Measurements from ENCODE around the gene MCUR1. TPM values are rescaled to one million over a fixed set of nuclear protein-coding genes. Genes with fewer than 3 reads are reported as not detected.

Gene MCUR1
- total and polyA plus RNA-seq, 2 of the 13 experiments (the other 11 are each of a cell fraction or from before 2014, with no cell fraction given), result 8.0 to 29.6 TPM

DNA sequence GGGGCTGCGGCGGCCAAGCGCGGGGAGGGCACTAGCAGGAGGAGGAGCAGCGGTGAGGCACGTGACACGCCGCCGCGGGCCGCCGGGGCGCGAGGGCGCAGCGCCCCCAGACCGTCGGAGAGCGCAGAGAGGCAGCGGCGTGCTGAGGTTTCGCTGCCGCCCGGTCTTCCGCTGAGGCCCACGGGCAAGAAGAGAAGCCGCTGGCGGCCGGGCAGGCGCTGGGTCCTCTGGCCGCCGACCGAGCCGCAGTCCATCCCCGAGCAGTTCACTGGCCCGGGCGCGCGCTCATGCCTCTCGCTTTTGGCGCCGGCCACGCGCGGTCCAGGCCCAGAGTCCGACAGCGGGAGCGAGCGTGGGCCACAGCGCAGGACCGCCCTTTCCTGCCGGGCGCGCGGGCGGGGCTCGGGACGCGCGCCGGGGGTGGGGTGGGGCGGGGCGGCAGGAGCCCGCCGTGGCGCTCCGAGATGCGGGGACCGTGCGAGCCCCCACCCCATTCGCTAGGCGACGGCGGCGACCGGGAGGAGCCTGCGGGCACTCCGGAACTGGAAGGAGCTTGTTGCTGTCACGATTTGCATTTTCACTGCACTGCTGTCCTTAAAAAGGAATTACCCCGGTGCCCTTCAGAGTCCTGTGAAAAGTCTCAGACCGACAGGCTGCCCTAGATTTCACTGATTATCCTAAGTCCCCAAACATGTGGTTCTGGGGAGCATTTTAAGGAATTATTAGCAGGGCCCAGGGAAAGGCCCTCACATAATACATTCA, at the start of gene MCUR1 (continued):
- TF ChIP-seq, protein P1, sequence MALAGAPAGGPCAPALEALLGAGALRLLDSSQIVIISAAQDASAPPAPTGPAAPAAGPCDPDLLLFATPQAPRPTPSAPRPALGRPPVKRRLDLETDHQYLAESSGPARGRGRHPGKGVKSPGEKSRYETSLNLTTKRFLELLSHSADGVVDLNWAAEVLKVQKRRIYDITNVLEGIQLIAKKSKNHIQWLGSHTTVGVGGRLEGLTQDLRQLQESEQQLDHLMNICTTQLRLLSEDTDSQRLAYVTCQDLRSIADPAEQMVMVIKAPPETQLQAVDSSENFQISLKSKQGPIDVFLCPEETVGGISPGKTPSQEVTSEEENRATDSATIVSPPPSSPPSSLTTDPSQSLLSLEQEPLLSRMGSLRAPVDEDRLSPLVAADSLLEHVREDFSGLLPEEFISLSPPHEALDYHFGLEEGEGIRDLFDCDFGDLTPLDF (CRISPR knock-in tag; IDR thresholded peaks at IDR 0.05), result peak; percentile 60; the same call in 1 of the 2 replicates
- TF ChIP-seq FOSL1 (CRISPR knock-in tag; IDR thresholded peaks at IDR 0.05; ENCODE audit: borderline replicate concordance) (no peak), ZNF331 (CRISPR knock-in tag; IDR thresholded peaks at IDR 0.05) (peak; percentile 78), ATM (IDR thresholded peaks at IDR 0.05; ENCODE audit: borderline replicate concordance) (no peak), PTBP1 (IDR thresholded peaks at IDR 0.05; ENCODE audit: low read depth, low read length, poor library complexity, severe bottlenecking) (no peak), ZNF598 (CRISPR knock-in tag; IDR thresholded peaks at IDR 0.05; ENCODE audit: borderline replicate concordance) (no peak), MIER3 (CRISPR knock-in tag; IDR thresholded peaks at IDR 0.05; ENCODE audit: borderline replicate concordance) (no peak), JUND (CRISPR knock-in tag; IDR thresholded peaks at IDR 0.05) (0 out of 2 replicates have a peak, but pooled peaks have one; percentile 71), SIX4 (CRISPR knock-in tag; IDR thresholded peaks at IDR 0.05) (no peak), ZFYVE20 (CRISPR knock-in tag; IDR thresholded peaks at IDR 0.05; ENCODE audit: borderline replicate concordance, low read depth) (no peak), PCBP2 (optimal IDR thresholded peaks at IDR 0.05; ENCODE audit: low read depth, low read length, poor library complexity, severe bottlenecking) (no peak), ZNF776 (CRISPR knock-in tag; IDR thresholded peaks at IDR 0.05) (peak; percentile 99), KAT7 (CRISPR knock-in tag; IDR thresholded peaks at IDR 0.05; ENCODE audit: borderline replicate concordance) (peak; percentile 49; the same call in 1 of the 2 replicates), ZNF20 (CRISPR knock-in tag; IDR thresholded peaks at IDR 0.05) (peak; percentile 62; the same call in 1 of the 2 replicates), SRSF9 (IDR thresholded peaks at IDR 0.05; ENCODE audit: borderline replicate concordance, insufficient read depth, low read depth, low read length, poor library complexity, severe bottlenecking) (no peak), ZNF616 (CRISPR knock-in tag; IDR thresholded peaks at IDR 0.05; ENCODE audit: low read depth) (peak; percentile 91; the same call in 1 of the 2 replicates), SRSF1 (optimal IDR thresholded peaks at IDR 0.05; ENCODE audit: low read depth, low read length) (peak; percentile 18), THYN1 (CRISPR knock-in tag; IDR thresholded peaks at IDR 0.05; ENCODE audit: borderline replicate concordance, low read depth) (no peak)
- TF ChIP-seq, protein P2, sequence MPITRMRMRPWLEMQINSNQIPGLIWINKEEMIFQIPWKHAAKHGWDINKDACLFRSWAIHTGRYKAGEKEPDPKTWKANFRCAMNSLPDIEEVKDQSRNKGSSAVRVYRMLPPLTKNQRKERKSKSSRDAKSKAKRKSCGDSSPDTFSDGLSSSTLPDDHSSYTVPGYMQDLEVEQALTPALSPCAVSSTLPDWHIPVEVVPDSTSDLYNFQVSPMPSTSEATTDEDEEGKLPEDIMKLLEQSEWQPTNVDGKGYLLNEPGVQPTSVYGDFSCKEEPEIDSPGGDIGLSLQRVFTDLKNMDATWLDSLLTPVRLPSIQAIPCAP (CRISPR knock-in tag; IDR thresholded peaks at IDR 0.05; ENCODE audit: low read depth), result 0 out of 2 replicates have a peak, but pooled peaks have one; percentile 36
- TF ChIP-seq, protein P3, sequence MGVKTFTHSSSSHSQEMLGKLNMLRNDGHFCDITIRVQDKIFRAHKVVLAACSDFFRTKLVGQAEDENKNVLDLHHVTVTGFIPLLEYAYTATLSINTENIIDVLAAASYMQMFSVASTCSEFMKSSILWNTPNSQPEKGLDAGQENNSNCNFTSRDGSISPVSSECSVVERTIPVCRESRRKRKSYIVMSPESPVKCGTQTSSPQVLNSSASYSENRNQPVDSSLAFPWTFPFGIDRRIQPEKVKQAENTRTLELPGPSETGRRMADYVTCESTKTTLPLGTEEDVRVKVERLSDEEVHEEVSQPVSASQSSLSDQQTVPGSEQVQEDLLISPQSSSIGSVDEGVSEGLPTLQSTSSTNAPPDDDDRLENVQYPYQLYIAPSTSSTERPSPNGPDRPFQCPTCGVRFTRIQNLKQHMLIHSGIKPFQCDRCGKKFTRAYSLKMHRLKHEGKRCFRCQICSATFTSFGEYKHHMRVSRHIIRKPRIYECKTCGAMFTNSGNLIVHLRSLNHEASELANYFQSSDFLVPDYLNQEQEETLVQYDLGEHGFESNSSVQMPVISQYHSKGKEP (CRISPR knock-in tag; IDR thresholded peaks at IDR 0.05), result peak; percentile 38; the same call in 1 of the 2 replicates
- TF ChIP-seq, protein P4, sequence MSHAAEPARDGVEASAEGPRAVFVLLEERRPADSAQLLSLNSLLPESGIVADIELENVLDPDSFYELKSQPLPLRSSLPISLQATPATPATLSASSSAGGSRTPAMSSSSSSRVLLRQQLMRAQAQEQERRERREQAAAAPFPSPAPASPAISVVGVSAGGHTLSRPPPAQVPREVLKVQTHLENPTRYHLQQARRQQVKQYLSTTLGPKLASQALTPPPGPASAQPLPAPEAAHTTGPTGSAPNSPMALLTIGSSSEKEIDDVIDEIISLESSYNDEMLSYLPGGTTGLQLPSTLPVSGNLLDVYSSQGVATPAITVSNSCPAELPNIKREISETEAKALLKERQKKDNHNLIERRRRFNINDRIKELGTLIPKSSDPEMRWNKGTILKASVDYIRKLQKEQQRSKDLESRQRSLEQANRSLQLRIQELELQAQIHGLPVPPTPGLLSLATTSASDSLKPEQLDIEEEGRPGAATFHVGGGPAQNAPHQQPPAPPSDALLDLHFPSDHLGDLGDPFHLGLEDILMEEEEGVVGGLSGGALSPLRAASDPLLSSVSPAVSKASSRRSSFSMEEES (CRISPR knock-in tag; IDR thresholded peaks at IDR 0.05), result peak; percentile 76
- TF ChIP-seq, protein P5, sequence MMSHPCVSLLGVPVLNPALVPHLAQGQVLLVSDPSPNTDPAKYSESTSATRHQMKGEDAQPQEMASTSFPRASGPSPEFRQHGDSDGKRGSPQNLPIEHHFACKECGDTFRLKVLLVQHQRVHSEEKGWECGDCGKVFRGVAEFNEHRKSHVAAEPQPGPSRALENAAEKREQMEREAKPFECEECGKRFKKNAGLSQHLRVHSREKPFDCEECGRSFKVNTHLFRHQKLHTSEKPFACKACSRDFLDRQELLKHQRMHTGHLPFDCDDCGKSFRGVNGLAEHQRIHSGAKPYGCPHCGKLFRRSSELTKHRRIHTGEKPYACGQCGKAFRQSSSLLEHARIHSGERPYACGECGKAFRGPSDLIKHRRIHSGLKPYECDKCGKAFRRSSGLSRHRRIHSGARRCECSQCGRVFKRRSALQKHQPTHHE (CRISPR knock-in tag; IDR thresholded peaks at IDR 0.05; ENCODE audit: borderline replicate concordance), result no peak

Data from HepG2 (cell line).